ENCODE measurements around the gene RND2. TPM values are rescaled to one million over a fixed set of nuclear protein-coding genes. Genes with fewer than 3 reads are reported as not detected.
A peak's percentile ranks its signal among the peaks of the same experiment; 100 is the strongest.

RND2 gene
- total and polyA plus RNA-seq, 2 of the 13 experiments (the other 11 are each of a cell fraction or from before 2014, with no cell fraction given): 0.05 to 0.11 TPM

GRCh38 chr17:43069368-43069898 is 44.4 kb downstream of the RND2 start:
- Histone ChIP-seq H3K4me2 (ENCODE audit: low read depth, low read length) (peak overlapping the region; percentile 67), H3K27me3 (ENCODE audit: control insufficient read depth in 1 of 2, insufficient read depth in 2 of 2, low read length in 2 of 2) (no peaks in the 10 kb centered on the region), H3K27ac (ENCODE audit: extremely low read length, insufficient read depth, low read length) (peak overlapping the region; percentile 79), H4K20me1 (ENCODE audit: insufficient read depth, low read length) (no peaks in the 10 kb centered on the region), H3K9ac (ENCODE audit: insufficient read depth, low read depth, low read length) (peak overlapping the region; percentile 35; the same call in 1 of the 2 replicates), H3K36me3 (replicated peaks in 1 of 2; ENCODE audit: control insufficient read depth in 1 of 2, insufficient read depth in 2 of 2, low read length in 2 of 2) (peaks cover 3 to 16% of the 10 kb centered on the region in 2 experiments; a peak in 3 of 5 replicates), H3K4me1 (ENCODE audit: insufficient read depth, low read length) (peaks cover 22% of the 10 kb centered on the region), H3K79me2 (ENCODE audit: insufficient read depth, low read length) (no peaks in the 10 kb centered on the region), H3K9me3 (ENCODE audit: low read length) (no peaks in the 10 kb centered on the region), H2AFZ (ENCODE audit: low read length) (no peak overlapping the region), H3K4me3 (replicated peaks in 1 of 3; ENCODE audit: insufficient read depth in 1 of 3, low read depth in 2 of 3, low read length in 3 of 3) (no peak overlapping the region)
- FAIRE-seq (no peak), ATAC-seq (peak; percentile 32), DNase-seq (ENCODE audit: low spot score) (no peak)
- in situ Hi-C loops (cut with HindIII; ENCODE audit: extremely low pct_ligation_motif_present, low pct_unique_long_range_greater_than_20kb) (no loop called here), intact Hi-C loops (cut with micrococcal nuclease; ENCODE audit: unreplicated experiment) (loop anchor here (2.0 to 10.0 kb wide), 2 partner anchors 41 to 45 kb away; no protein-coding TSS in a partner anchor)
- 35% methylated on average over 3 of the region's 3 CpGs for WGBS (ENCODE audit: low lambda C conversion rate)
- POLR2A ChIA-PET: interaction anchor here (0.7 to 2.3 kb wide), 24 partner anchors 11 to 298 kb away, joined by 3 to 19 read pairs (median 6); partner anchors contain the start of genes BRCA1, NBR1, RPL27 and TMEM106A
- TF ChIP-seq PCBP2 (optimal IDR thresholded peaks at IDR 0.05; ENCODE audit: low read depth, low read length, poor library complexity, severe bottlenecking): no peak
- 0 out of 2 replicates have a peak, but pooled peaks have one; percentile 37 for TF ChIP-seq MAFF (IDR thresholded peaks at IDR 0.05; ENCODE audit: low read depth, low read length)
- TF ChIP-seq SSRP1 (CRISPR knock-in tag; IDR thresholded peaks at IDR 0.05): 0 out of 2 replicates have a peak, but pooled peaks have one; percentile 13
- TF ChIP-seq MAFK (conservative IDR thresholded peaks at IDR 0.05 in 1 of 2, IDR thresholded peaks at IDR 0.05 in 1 of 2; ENCODE audit: low read length in 2 of 2): peak; percentile 65 to 69; a peak in 2 of 4 replicates
- CTCF ChIA-PET (ENCODE audit: low intra/inter-chr PET ratio, low total read pairs): no interaction called here
- no TSS peak for BruUV-seq (replicated peaks)

GRCh38 chr17:43070257-43070656 is 45.2 kb downstream of the RND2 start:
- H3K9me3 ChIP-seq (ENCODE audit: low read length): no peaks in the 10 kb centered on the region
- H3K4me3 ChIP-seq (replicated peaks in 1 of 3; ENCODE audit: insufficient read depth in 1 of 3, low read depth in 2 of 3, low read length in 3 of 3): no peak overlapping the region
- no TSS peak for BruUV-seq (replicated peaks)
- no peak for DNase-seq (ENCODE audit: low spot score)
- no peak overlapping the region for H2AFZ ChIP-seq (ENCODE audit: low read length)
- H3K27ac ChIP-seq (ENCODE audit: extremely low read length, insufficient read depth, low read length): no peak overlapping the region
- no peaks in the 10 kb centered on the region for H3K27me3 ChIP-seq (ENCODE audit: control insufficient read depth in 1 of 2, insufficient read depth in 2 of 2, low read length in 2 of 2)
- ChIA-PET POLR2A (interaction anchor here (1.6 to 1.7 kb wide), 2 partner anchors 45 to 55 kb away, joined by 4 to 8 read pairs; partner anchors contain the start of genes BRCA1 and RND2), CTCF (ENCODE audit: low intra/inter-chr PET ratio, low total read pairs) (no interaction called here)
- FAIRE-seq: no peak
- ATAC-seq: no peak
- H3K36me3 ChIP-seq (replicated peaks in 1 of 2; ENCODE audit: control insufficient read depth in 1 of 2, insufficient read depth in 2 of 2, low read length in 2 of 2): peaks cover 3 to 18% of the 10 kb centered on the region in 2 experiments; a peak in 3 of 5 replicates
- 90% methylated on average over 1 of the region's 1 CpG for WGBS (ENCODE audit: low lambda C conversion rate)
- TF ChIP-seq KLF13 (CRISPR knock-in tag; IDR thresholded peaks at IDR 0.05) (no peak), IRF2 (CRISPR knock-in tag; IDR thresholded peaks at IDR 0.05) (no peak), ZNF543 (CRISPR knock-in tag; IDR thresholded peaks at IDR 0.05) (no peak), JARID2 (CRISPR knock-in tag; IDR thresholded peaks at IDR 0.05; ENCODE audit: insufficient replicate concordance) (no peak), HES4 (CRISPR knock-in tag; IDR thresholded peaks at IDR 0.05; ENCODE audit: borderline replicate concordance) (no peak), ZSCAN22 (CRISPR knock-in tag; IDR thresholded peaks at IDR 0.05) (no peak)
- H3K4me1 ChIP-seq (ENCODE audit: insufficient read depth, low read length): peaks cover 22% of the 10 kb centered on the region
- no peak overlapping the region for H3K4me2 ChIP-seq (ENCODE audit: low read depth, low read length)
- intact Hi-C loops (cut with micrococcal nuclease; ENCODE audit: unreplicated experiment) (no loop called here), in situ Hi-C loops (cut with HindIII; ENCODE audit: extremely low pct_ligation_motif_present, low pct_unique_long_range_greater_than_20kb) (no loop called here)
- H4K20me1 ChIP-seq (ENCODE audit: insufficient read depth, low read length): no peaks in the 10 kb centered on the region
- H3K9ac ChIP-seq (ENCODE audit: insufficient read depth, low read depth, low read length): no peak overlapping the region
- H3K79me2 ChIP-seq (ENCODE audit: insufficient read depth, low read length): no peaks in the 10 kb centered on the region

All from HepG2 (cell line).